GM19468 (cell line): ENCODE measurements around the gene POLD4.

Source experiments
- ATAC-seq: cut with Tn5 transposase; IDR thresholded peaks from one replicate; pipeline ENCODE4 v1.9.1; 2021; ENCODE audit warnings: mild to moderate bottlenecking, moderate library complexity, moderate number of reproducible peaks; ENCODE audit not compliant: unreplicated experiment; ENCODE audit errors: extremely low read depth

The POLD4 gene

DNA sequence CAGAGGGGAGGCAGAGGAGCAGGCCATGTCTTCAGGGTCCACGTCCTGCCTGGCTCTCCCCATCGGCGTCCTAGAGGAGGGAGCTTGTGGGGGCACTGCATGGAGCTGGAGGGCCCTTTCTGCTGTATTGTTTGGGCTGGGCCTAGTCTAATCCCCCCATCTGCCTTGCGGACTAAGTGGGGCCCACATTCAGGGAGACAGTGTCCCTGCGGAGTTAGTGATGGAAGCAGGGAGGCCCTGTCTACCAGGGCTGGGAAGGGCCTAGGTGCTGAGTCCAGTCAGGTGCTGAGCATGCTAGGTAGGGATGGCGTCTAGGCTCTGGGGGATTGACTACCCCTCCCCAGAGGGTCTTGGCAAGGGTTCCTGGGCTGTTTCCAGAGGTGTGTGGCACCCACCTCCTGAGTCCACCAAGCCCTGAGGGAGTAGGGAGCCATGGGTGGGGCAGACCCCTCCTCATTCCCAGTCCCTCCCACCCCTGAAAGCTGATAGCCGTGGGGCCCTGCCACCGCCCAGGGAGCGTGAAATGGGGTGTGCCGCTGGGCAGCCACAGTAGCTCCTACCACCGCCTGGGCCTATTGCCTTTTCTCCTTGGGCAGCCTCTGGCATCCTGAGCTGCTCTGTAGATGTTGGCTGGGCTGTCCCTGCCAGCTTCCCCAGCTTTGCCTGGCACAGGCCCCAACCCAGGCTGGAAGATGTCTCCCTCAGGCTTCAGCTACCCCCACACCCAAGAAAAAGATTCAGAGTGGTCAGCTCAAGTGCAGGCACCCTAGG is 1.9 kb upstream of the POLD4 start:
- ATAC-seq: no peak

DNA sequence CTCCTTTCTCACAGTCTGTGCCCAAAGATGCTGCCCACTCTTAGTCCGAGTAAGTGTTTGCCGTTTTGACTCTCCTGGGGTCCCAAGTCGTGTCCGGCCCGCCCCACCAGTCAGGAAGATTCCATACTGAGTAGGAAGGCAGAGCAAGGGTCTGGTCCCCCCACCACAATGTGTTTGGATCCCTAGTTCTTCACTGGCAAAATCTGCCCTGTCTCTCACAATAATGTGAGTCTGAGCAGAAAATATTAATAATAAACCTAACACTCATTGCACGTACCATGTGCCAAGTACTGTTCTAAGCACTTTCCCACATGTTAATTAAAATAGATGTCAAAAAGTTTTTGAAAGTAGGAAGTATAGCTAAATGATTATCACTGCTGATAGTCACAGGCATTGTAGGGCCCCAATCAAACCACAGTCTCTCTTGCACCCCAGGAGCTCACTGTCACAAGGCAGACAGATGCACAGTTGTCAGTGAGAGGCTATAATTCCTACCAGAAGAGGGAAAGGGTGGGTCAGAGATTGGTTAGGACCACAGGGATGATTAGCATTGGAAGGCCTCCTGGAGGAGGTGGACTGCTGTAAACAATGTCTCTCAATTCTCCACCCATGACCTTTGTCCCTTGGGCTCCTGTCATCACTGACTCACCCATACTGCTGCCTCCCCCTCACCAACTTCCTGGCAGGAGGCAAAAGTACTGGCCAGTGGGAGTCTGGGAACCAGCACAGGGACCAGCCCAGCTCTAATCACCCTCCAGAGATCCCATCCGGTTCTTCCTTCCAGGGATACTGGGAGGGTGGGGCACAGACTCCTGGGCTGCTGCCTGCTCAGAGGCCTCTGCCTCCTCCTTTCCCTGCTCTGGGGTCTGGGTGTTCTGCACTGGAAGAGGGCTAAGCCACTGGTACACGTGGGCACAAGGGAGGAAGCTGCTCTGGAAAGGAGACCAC is 1.0 kb upstream of the POLD4 start:
- no peak for ATAC-seq

GRCh38 chr11:67352546-67353316 is 615 bp downstream of the POLD4 start:
- ATAC-seq: no peak

DNA sequence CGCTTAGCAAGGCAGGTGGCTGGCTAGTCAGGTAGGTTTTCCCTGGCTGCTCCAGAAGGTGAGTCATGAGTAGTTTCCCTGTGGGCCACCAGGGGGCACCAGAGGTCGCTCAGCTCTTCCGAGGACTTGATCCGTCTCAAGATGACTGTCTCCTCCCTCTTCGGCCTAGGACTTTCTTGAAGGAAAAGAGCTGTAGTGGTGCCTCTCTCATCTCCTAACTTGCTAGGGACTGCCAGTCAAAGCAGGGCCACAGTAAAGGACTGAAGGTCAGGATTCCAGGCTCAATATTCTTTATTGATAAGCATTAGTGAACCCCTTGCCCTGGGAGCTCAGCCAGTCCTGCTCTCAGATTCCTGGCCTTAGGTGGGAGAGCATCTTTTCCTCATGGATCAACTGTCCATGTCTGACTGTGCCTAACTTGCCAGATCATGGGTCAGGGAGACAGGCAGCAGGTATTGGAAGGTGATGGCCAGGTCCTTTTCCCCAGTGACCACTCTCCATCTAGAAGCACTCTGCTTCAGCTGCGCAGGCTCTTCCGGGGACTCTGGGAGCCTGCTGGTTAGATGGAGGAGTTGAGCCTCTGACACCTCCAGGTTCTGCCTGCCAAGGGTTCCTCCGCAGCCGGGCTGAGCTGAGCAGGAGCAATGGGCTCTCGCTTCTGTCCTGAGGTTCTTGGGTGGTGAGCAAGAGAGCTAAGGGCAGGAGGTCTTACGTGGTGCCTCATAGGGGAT is 1.9 kb downstream of the POLD4 start:
- ATAC-seq: no peak

DNA sequence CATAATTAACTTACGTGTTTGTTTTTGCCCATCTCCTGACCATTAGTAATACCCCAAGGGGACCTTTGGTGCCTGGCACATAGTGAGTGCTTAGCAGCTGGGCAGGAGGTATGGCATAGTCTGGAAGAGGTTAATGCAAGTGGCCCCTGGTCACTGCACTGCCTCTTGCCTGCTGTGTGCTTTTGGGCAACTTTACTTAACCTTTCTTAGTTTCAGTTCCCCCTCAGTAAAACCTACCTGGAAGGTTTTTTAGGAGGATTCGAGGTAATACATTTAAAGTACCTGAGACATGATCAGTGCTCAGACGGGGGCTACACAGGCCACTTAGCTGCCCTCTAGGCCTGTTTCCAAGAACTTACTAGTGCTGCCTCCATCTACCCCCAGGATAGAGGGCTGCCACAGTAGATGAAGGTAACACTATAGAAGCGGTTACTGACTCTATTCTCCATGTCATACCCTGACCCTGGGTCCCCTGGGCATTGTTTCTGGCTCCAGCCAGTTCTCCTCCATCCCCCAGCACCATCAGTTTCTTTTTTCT is 3.3 kb downstream of the POLD4 start:
- ATAC-seq: no peak

- ATAC-seq: no peak
Measured at GRCh38 chr11:67349457-67349856, 3.9 kb downstream of the POLD4 start.

GRCh38 chr11:67349036-67349435 is 4.3 kb downstream of the POLD4 start:
- ATAC-seq: no peak

GRCh38 chr11:67347964-67348749 is 5.2 kb downstream of the POLD4 start:
- ATAC-seq: no peak

DNA sequence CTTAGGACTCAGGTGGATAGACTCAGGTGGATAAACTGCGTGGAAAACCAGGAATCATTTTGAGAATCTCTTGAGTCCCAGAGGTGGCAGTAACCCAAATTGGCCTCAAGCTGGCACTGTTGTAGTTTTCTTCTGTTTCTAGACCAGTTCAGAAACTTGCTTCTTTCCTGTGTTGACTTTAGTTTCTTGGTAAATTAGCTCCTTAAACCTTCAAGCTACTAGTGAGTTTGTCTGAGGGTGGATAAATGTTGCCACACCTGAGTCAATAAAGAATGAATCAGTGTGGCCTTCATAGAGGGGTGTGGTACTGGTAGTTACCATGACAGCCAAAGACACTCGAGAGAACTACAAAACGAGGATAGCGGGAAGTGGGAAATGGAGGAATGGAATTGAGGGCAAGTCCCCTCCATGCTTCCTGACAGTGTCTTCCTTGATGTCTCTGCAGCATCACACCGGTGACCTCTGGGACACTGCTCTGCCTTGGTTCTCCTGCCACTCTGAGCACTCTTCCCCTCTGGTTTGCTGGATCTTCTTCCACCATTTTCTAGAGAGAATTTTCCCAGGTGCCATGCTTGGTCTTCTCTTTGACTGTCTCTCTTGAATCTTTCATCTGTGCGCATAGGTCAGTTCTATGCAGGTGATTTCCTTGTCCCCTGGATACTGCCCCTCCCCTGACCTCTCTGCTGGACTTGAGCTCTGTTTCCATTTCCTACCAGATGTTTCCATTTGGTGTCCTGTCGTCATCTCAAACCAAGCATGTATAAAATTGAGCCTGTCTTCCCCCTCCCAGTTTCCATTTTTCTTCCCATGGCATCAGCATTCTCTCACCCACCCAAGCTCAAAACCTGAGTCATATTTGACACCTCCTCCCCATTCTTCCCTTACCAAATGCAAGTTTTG is 7.2 kb downstream of the POLD4 start:
- no peak for ATAC-seq

DNA sequence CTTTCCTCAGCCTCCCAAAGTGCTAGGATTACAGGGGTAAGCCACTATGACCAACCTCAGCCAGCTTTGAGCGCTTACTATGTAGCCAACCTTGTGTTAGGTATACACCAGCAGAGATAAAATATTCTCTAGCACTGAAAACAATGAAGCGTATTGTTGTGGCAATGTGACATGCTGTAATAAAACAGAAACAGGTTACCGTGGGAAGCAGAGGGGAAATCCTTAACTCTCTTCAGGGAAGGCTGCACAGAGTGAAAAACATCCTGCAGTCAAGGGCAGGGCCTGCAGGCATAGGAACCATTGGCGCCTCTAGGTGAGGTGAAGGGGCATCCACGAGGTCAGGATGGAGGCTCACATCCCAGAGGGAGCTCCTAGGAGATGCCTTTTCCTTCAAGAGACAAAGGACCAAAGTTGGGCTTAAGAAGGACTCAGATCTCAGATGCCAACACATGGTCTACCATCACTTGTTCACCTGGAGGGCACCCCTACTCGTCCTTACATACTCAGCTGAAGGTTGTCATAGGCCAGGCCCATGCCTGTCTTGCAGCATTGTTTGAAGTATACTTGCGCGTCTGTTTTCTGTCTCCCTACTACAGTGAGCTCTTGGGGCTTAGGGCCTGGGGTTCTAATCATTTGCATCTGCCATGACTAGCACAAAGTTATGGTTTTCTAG is 8.0 kb downstream of the POLD4 start:
- ATAC-seq: no peak

DNA sequence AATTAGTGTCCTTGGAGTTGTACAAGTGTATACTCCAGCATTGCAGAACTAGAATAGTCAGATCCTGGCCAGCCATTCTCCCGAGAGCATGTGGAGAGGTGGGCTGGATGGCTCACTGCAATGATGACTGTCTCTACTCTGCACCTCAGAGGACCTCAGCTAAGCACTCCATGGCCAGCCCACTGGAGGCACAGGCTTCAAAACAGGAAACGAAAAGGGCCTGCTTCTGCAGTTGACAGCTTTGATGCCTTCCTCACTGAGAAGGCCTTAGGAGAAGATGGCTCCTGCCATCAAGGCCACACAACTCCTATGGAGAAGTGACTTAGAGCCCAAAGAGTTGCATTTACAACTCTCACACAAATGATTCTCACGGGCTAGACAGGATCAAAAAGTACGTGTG is 9.1 kb downstream of the POLD4 start:
- ATAC-seq: no peak

GRCh38 chr11:67337257-67337656 is 16.1 kb downstream of the POLD4 start:
- no peak for ATAC-seq

GRCh38 chr11:67332081-67332691 is 21.2 kb downstream of the POLD4 start:
- ATAC-seq: no peak

DNA sequence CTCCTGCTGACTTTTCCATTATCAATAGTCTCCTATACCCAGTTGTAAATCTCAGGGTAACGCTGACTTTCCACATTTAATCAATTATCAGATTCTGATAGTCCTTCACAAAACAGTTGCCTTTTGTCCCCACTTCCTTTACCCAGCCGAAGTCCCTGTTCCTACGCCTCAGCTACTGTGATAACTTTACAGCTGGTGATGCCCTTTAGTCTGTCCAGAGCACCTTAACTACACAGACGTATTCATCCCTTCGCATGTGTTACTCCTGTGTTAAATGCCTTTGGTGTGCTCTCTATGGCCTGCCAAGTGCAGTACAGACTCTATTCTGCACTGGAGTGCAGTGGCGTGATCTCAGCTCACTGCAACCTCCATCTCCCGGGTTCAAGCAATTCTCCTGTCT is 29.8 kb downstream of the POLD4 start:
- ATAC-seq: no peak

DNA sequence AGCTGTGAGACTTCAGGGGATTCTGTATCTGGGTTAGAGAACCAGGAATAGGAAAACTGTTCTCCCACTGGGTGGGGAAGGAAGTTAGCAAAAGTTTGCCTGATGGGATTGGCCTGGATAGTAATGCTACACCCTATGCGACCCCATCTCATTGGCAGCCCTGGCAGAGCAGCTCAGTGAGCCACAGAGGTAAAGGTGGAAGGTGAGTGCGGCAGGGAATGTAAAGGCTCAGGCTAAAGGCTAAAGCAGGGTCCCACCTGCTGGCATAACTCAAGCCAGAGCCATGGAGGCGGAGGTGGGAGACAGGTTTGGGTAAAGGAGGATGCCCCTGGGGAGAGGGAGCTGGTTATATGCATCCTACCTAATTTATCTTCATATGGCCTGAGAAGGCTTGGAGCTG is 31.3 kb downstream of the POLD4 start:
- no peak for ATAC-seq

DNA sequence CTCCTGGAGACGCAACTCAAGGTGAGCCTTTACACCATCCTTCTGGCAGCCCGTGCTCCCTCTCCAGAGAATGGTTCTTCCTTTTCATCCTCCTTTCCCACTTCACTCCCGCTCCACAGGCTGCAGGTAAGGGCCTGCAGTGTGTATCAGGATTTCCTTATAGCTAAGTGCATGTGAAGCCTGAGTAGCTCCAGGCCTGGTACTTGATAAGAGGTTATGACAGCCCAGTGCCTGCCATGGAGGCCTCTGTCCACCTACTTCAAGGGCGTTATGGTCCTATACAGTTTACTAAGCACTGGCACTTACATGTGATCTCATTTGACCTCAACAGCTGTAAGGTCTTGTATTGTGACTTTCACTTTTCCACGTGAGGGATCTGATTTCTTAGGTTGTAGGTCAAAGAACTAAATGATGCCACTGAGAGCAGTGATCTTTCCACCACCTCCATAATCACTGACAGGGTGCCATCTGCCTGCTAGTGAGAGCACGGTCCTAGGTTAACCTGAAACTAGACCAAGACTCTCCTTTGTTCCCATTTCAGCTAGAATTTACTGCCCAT is 32.0 kb downstream of the POLD4 start:
- no peak for ATAC-seq

DNA sequence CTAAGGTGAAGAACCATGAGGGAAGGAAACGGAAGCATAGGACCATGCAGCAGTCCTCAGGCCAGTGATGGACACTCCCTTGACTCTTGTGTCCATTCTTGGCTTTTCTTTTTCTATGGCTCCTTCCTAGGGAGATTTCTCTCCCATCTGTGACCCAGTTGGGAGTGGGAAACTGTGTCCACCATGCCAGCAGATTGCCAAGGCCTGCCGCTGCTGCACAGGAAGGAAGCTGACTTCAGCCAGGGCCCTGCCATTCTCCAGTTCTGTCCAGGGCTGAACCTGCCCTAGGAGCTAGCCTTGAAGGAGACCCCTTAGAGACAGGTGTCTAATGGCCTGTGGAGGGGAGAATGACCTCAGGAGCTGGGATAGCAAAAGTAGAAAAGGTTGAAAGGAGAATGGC is 32.7 kb downstream of the POLD4 start:
- no peak for ATAC-seq
